ENCODE measurements around the gene CEACAM19.
"Not testable (repeated sequence)": the region's sequence is repeated elsewhere in the genome, so short reads cannot be mapped to it uniquely, and the experiment has no call there.

CEACAM19 gene

GRCh38 chr19:44668985-44669764 lies 2.1 kb upstream of the CEACAM19 start:
- Histone ChIP-seq H3K79me2 (ENCODE audit: insufficient read depth, low read length) (no peaks in the 10 kb centered on the region), H3K4me2 (ENCODE audit: low read depth, low read length, poor library complexity, severe bottlenecking) (no peak overlapping the region), H3K9me3 (ENCODE audit: insufficient read depth, low read depth, low read length) (peaks cover 2% of the 10 kb centered on the region; the same call in 1 of the 2 replicates), H3K4me1 (ENCODE audit: insufficient read depth, low read length, poor library complexity, severe bottlenecking) (no peaks in the 10 kb centered on the region), H3K4me3 (ENCODE audit: low read length, poor library complexity, severe bottlenecking) (no peak overlapping the region), H3K27me3 (ENCODE audit: insufficient read depth, low read length, poor library complexity, severe bottlenecking) (no peaks in the 10 kb centered on the region), H3K36me3 (ENCODE audit: insufficient read depth, low read length) (no peaks in the 10 kb centered on the region), H3K9me2 (replicated peaks; ENCODE audit: low read depth, low read length) (no peaks in the 10 kb centered on the region), H3F3A (ENCODE audit: low read depth) (no peaks in the 10 kb centered on the region), H3K9ac (ENCODE audit: low read depth, low read length, poor library complexity, severe bottlenecking) (no peak overlapping the region), H4K20me1 (ENCODE audit: insufficient read depth, low read length, poor library complexity, severe bottlenecking) (no peaks in the 10 kb centered on the region), H2AFZ (ENCODE audit: low read length) (no peak overlapping the region)
- no peak for TF ChIP-seq CTCF (conservative IDR thresholded peaks at IDR 0.05; ENCODE audit: low read length)
- no peak for TF ChIP-seq EZH2phosphoT487 (IDR thresholded peaks at IDR 0.05; ENCODE audit: borderline replicate concordance)

GRCh38 chr19:44670027-44670426 lies 1.3 kb upstream of the CEACAM19 start:
- not testable (repeated sequence) for H3K27me3 ChIP-seq (ENCODE audit: insufficient read depth, low read length, poor library complexity, severe bottlenecking); H3K4me1 ChIP-seq (ENCODE audit: insufficient read depth, low read length, poor library complexity, severe bottlenecking); H3K9me2 ChIP-seq (replicated peaks; ENCODE audit: low read depth, low read length); H4K20me1 ChIP-seq (ENCODE audit: insufficient read depth, low read length, poor library complexity, severe bottlenecking); H3K79me2 ChIP-seq (ENCODE audit: insufficient read depth, low read length); H3K4me2 ChIP-seq (ENCODE audit: low read depth, low read length, poor library complexity, severe bottlenecking); H3K36me3 ChIP-seq (ENCODE audit: insufficient read depth, low read length); H3K9ac ChIP-seq (ENCODE audit: low read depth, low read length, poor library complexity, severe bottlenecking); H3K9me3 ChIP-seq (ENCODE audit: insufficient read depth, low read depth, low read length); H2AFZ ChIP-seq (ENCODE audit: low read length); H3K4me3 ChIP-seq (ENCODE audit: low read length, poor library complexity, severe bottlenecking); H3F3A ChIP-seq (ENCODE audit: low read depth)

GRCh38 chr19:44672226-44672625 lies 944 bp downstream of the CEACAM19 start:
- H3K36me3 ChIP-seq (ENCODE audit: insufficient read depth, low read length) = no peaks in the 10 kb centered on the region
- no peaks in the 10 kb centered on the region for H3K4me1 ChIP-seq (ENCODE audit: insufficient read depth, low read length, poor library complexity, severe bottlenecking)
- H4K20me1 ChIP-seq (ENCODE audit: insufficient read depth, low read length, poor library complexity, severe bottlenecking) = no peaks in the 10 kb centered on the region
- no peaks in the 10 kb centered on the region for H3K79me2 ChIP-seq (ENCODE audit: insufficient read depth, low read length)
- no peak overlapping the region for H3K4me3 ChIP-seq (ENCODE audit: low read length, poor library complexity, severe bottlenecking)
- H3K4me2 ChIP-seq (ENCODE audit: low read depth, low read length, poor library complexity, severe bottlenecking) = no peak overlapping the region
- no peak for TF ChIP-seq CTCF (conservative IDR thresholded peaks at IDR 0.05; ENCODE audit: low read length)
- no peak for TF ChIP-seq EZH2phosphoT487 (IDR thresholded peaks at IDR 0.05; ENCODE audit: borderline replicate concordance)
- no peak overlapping the region for H3K9ac ChIP-seq (ENCODE audit: low read depth, low read length, poor library complexity, severe bottlenecking)
- H3K9me3 ChIP-seq (ENCODE audit: insufficient read depth, low read depth, low read length) = peaks cover 2% of the 10 kb centered on the region; the same call in 1 of the 2 replicates
- no peaks in the 10 kb centered on the region for H3K27me3 ChIP-seq (ENCODE audit: insufficient read depth, low read length, poor library complexity, severe bottlenecking)
- H3F3A ChIP-seq (ENCODE audit: low read depth) = no peaks in the 10 kb centered on the region
- H3K9me2 ChIP-seq (replicated peaks; ENCODE audit: low read depth, low read length) = no peaks in the 10 kb centered on the region
- H2AFZ ChIP-seq (ENCODE audit: low read length) = no peak overlapping the region

- TF ChIP-seq EZH2phosphoT487 (IDR thresholded peaks at IDR 0.05; ENCODE audit: borderline replicate concordance) (no peak), CTCF (conservative IDR thresholded peaks at IDR 0.05; ENCODE audit: low read length) (no peak)
- Histone ChIP-seq H3K4me3 (ENCODE audit: low read length, poor library complexity, severe bottlenecking) (no peak overlapping the region), H3F3A (ENCODE audit: low read depth) (no peaks in the 10 kb centered on the region), H2AFZ (ENCODE audit: low read length) (no peak overlapping the region), H3K79me2 (ENCODE audit: insufficient read depth, low read length) (no peaks in the 10 kb centered on the region), H3K9ac (ENCODE audit: low read depth, low read length, poor library complexity, severe bottlenecking) (no peak overlapping the region), H3K9me3 (ENCODE audit: insufficient read depth, low read depth, low read length) (peaks cover 2% of the 10 kb centered on the region; the same call in 1 of the 2 replicates), H3K36me3 (ENCODE audit: insufficient read depth, low read length) (no peaks in the 10 kb centered on the region), H3K4me1 (ENCODE audit: insufficient read depth, low read length, poor library complexity, severe bottlenecking) (no peaks in the 10 kb centered on the region), H4K20me1 (ENCODE audit: insufficient read depth, low read length, poor library complexity, severe bottlenecking) (no peaks in the 10 kb centered on the region), H3K27me3 (ENCODE audit: insufficient read depth, low read length, poor library complexity, severe bottlenecking) (no peaks in the 10 kb centered on the region), H3K4me2 (ENCODE audit: low read depth, low read length, poor library complexity, severe bottlenecking) (no peak overlapping the region), H3K9me2 (replicated peaks; ENCODE audit: low read depth, low read length) (no peaks in the 10 kb centered on the region)
These were observed 2.2 kb downstream of the CEACAM19 start for GRCh38 chr19:44673510-44673909.

Measured in Loucy (cell line).